H1 (cell line): ENCODE results near the gene APLP2. TPM values are rescaled to one million over a fixed set of nuclear protein-coding genes. Genes with fewer than 3 reads are reported as not detected.

Experiments used
- polyA plus RNA-seq, 7 experiments: library from polyadenylated mRNA; depleted of rRNA in 3 of 7; stranded (reverse) in 5 of 7; unstranded in 2 of 7; fragments of >200 nt in 5 of 7; fragments of 200-250 nt in 2 of 7; gene quantifications; 1 replicate in 5 of 7; 2 replicates in 1 of 7; 4 replicates in 1 of 7; pipeline versions ENCODE4 v1.2.1 to v1.2.3, GENCODE V29; 2011 to 2013; ENCODE audit warnings: missing spikeins in 2 of 7, mixed read lengths in 2 of 7
- total RNA-seq: library from RNA; stranded (reverse); fragmentation: NEBNext Ultra II Directional; extraction: Animal tissue kit (Norgen Biotek cat#: 25700); gene quantifications from 2 replicates; pipeline ENCODE4 v1.2.1, GENCODE V29; 2021
- TF ChIP-seq, protein P1 (sequence below): fragments of 300-600 bp; sonication (generic); IDR thresholded peaks from 2 replicates; pipeline ENCODE4 v1.7.1; 2012; ENCODE audit warnings: low read length, moderate library complexity, mild to moderate bottlenecking, inconsistent platforms; ENCODE audit not compliant: insufficient replicate concordance

Gene APLP2
- total and polyA plus RNA-seq, 2 of the 8 experiments (the other 6 are each of a cell fraction or from before 2014, with no cell fraction given) = 222 to 315 TPM

- TF ChIP-seq, protein P1, sequence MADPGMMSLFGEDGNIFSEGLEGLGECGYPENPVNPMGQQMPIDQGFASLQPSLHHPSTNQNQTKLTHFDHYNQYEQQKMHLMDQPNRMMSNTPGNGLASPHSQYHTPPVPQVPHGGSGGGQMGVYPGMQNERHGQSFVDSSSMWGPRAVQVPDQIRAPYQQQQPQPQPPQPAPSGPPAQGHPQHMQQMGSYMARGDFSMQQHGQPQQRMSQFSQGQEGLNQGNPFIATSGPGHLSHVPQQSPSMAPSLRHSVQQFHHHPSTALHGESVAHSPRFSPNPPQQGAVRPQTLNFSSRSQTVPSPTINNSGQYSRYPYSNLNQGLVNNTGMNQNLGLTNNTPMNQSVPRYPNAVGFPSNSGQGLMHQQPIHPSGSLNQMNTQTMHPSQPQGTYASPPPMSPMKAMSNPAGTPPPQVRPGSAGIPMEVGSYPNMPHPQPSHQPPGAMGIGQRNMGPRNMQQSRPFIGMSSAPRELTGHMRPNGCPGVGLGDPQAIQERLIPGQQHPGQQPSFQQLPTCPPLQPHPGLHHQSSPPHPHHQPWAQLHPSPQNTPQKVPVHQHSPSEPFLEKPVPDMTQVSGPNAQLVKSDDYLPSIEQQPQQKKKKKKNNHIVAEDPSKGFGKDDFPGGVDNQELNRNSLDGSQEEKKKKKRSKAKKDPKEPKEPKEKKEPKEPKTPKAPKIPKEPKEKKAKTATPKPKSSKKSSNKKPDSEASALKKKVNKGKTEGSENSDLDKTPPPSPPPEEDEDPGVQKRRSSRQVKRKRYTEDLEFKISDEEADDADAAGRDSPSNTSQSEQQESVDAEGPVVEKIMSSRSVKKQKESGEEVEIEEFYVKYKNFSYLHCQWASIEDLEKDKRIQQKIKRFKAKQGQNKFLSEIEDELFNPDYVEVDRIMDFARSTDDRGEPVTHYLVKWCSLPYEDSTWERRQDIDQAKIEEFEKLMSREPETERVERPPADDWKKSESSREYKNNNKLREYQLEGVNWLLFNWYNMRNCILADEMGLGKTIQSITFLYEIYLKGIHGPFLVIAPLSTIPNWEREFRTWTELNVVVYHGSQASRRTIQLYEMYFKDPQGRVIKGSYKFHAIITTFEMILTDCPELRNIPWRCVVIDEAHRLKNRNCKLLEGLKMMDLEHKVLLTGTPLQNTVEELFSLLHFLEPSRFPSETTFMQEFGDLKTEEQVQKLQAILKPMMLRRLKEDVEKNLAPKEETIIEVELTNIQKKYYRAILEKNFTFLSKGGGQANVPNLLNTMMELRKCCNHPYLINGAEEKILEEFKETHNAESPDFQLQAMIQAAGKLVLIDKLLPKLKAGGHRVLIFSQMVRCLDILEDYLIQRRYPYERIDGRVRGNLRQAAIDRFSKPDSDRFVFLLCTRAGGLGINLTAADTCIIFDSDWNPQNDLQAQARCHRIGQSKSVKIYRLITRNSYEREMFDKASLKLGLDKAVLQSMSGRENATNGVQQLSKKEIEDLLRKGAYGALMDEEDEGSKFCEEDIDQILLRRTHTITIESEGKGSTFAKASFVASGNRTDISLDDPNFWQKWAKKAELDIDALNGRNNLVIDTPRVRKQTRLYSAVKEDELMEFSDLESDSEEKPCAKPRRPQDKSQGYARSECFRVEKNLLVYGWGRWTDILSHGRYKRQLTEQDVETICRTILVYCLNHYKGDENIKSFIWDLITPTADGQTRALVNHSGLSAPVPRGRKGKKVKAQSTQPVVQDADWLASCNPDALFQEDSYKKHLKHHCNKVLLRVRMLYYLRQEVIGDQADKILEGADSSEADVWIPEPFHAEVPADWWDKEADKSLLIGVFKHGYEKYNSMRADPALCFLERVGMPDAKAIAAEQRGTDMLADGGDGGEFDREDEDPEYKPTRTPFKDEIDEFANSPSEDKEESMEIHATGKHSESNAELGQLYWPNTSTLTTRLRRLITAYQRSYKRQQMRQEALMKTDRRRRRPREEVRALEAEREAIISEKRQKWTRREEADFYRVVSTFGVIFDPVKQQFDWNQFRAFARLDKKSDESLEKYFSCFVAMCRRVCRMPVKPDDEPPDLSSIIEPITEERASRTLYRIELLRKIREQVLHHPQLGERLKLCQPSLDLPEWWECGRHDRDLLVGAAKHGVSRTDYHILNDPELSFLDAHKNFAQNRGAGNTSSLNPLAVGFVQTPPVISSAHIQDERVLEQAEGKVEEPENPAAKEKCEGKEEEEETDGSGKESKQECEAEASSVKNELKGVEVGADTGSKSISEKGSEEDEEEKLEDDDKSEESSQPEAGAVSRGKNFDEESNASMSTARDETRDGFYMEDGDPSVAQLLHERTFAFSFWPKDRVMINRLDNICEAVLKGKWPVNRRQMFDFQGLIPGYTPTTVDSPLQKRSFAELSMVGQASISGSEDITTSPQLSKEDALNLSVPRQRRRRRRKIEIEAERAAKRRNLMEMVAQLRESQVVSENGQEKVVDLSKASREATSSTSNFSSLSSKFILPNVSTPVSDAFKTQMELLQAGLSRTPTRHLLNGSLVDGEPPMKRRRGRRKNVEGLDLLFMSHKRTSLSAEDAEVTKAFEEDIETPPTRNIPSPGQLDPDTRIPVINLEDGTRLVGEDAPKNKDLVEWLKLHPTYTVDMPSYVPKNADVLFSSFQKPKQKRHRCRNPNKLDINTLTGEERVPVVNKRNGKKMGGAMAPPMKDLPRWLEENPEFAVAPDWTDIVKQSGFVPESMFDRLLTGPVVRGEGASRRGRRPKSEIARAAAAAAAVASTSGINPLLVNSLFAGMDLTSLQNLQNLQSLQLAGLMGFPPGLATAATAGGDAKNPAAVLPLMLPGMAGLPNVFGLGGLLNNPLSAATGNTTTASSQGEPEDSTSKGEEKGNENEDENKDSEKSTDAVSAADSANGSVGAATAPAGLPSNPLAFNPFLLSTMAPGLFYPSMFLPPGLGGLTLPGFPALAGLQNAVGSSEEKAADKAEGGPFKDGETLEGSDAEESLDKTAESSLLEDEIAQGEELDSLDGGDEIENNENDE = no peak
Observed at GRCh38 chr11:130024361-130024760, 45.3 kb upstream of the APLP2 start (continued).
